ENCODE data around the gene EGFL6. TPM values are rescaled to one million over a fixed set of nuclear protein-coding genes. Genes with fewer than 3 reads are reported as not detected.

Gene EGFL6
- polyA plus RNA-seq, 2 of the 4 experiments (the other 2 are of a cell fraction): not detected

DNA sequence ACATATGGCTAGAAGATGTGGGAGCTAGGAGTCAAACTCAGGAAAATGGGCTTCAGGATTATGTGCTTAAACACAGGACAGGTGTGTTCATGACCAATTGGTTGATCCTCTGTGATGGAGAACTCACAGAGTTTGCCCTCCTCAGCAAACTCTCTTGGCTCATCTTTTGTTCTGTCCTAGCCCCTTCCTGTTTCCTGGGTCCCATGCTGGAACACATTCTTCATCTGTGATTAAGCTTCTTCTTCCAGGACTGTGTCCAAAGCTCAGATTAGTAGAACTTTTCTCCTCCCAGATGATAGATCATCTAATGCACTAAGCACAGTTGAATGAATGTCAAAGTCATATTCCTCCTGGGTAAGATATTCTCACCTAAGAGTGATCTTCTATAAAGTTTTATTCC is 44.8 kb downstream of the EGFL6 start:
- no peaks in the 10 kb centered on the region for H3K9me3 ChIP-seq
- no peak for ATAC-seq
- peak; percentile 13 for FAIRE-seq

DNA sequence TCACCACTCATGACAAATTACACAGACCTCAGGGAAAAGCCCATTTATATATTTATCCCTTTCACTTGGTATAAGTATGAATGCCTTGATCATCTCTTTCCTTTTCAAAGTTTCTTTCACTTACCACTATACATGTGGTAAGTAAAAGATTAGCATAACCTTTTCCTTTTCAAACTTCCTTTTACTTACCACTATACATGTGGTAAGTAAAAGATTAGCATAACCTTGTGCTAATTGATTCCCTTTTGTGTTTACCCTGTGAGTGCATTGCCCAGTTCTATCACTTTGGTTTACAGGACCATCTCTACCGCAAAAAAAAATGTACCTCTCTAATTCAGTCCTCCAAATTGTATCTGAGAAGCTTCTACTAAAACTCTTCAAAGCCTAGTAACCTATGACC is 50.8 kb downstream of the EGFL6 start:
- no peaks in the 10 kb centered on the region for H3K9me3 ChIP-seq
- DNase-seq (ENCODE audit: low read depth in 1 of 2, low spot score in 1 of 2): no peak
- FAIRE-seq: peak; percentile 96
- ChIA-PET CTCF (no interaction called here), POLR2A (no interaction called here)
- H3K27ac ChIP-seq: no peak overlapping the region
- no peak for ATAC-seq
- H3K4me2 ChIP-seq: no peak overlapping the region
- TF ChIP-seq, protein P1, sequence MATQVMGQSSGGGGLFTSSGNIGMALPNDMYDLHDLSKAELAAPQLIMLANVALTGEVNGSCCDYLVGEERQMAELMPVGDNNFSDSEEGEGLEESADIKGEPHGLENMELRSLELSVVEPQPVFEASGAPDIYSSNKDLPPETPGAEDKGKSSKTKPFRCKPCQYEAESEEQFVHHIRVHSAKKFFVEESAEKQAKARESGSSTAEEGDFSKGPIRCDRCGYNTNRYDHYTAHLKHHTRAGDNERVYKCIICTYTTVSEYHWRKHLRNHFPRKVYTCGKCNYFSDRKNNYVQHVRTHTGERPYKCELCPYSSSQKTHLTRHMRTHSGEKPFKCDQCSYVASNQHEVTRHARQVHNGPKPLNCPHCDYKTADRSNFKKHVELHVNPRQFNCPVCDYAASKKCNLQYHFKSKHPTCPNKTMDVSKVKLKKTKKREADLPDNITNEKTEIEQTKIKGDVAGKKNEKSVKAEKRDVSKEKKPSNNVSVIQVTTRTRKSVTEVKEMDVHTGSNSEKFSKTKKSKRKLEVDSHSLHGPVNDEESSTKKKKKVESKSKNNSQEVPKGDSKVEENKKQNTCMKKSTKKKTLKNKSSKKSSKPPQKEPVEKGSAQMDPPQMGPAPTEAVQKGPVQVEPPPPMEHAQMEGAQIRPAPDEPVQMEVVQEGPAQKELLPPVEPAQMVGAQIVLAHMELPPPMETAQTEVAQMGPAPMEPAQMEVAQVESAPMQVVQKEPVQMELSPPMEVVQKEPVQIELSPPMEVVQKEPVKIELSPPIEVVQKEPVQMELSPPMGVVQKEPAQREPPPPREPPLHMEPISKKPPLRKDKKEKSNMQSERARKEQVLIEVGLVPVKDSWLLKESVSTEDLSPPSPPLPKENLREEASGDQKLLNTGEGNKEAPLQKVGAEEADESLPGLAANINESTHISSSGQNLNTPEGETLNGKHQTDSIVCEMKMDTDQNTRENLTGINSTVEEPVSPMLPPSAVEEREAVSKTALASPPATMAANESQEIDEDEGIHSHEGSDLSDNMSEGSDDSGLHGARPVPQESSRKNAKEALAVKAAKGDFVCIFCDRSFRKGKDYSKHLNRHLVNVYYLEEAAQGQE (IDR thresholded peaks at IDR 0.05): no peak
- TF ChIP-seq EP300 (IDR thresholded peaks at IDR 0.05) (no peak), MAFK (IDR thresholded peaks at IDR 0.05; ENCODE audit: partially characterized antibody) (no peak), KDM1A (IDR thresholded peaks at IDR 0.05; ENCODE audit: low read depth) (no peak), FOSB (CRISPR knock-in tag; IDR thresholded peaks at IDR 0.05) (no peak), JUNB (IDR thresholded peaks at IDR 0.05) (no peak), CHD4 (IDR thresholded peaks at IDR 0.05; ENCODE audit: borderline replicate concordance) (no peak), EHF (CRISPR knock-in tag; IDR thresholded peaks at IDR 0.05) (no peak), GATA3 (IDR thresholded peaks at IDR 0.05; ENCODE audit: borderline replicate concordance) (no peak), FOXS1 (CRISPR knock-in tag; IDR thresholded peaks at IDR 0.05) (no peak), HDAC2 (IDR thresholded peaks at IDR 0.05) (no peak)
- TF ChIP-seq, protein P2, sequence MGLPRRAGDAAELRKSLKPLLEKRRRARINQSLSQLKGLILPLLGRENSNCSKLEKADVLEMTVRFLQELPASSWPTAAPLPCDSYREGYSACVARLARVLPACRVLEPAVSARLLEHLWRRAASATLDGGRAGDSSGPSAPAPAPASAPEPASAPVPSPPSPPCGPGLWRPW (IDR thresholded peaks at IDR 0.05): no peak
- TF ChIP-seq, protein P3, sequence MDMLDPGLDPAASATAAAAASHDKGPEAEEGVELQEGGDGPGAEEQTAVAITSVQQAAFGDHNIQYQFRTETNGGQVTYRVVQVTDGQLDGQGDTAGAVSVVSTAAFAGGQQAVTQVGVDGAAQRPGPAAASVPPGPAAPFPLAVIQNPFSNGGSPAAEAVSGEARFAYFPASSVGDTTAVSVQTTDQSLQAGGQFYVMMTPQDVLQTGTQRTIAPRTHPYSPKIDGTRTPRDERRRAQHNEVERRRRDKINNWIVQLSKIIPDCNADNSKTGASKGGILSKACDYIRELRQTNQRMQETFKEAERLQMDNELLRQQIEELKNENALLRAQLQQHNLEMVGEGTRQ (IDR thresholded peaks at IDR 0.05): no peak
- H3K4me1 ChIP-seq: no peaks in the 10 kb centered on the region
- H3K4me3 ChIP-seq: no peak overlapping the region
- WGBS (ENCODE audit: missing lambda C conversion rate): 95% methylated on average over 1 of the region's 1 CpG

More for the DNA sequence above, 44.8 kb downstream of the EGFL6 start:
- no peak for DNase-seq (ENCODE audit: low read depth in 1 of 2, low spot score in 1 of 2)
- TF ChIP-seq KDM1A (IDR thresholded peaks at IDR 0.05; ENCODE audit: low read depth) (no peak), FOSL2 (IDR thresholded peaks at IDR 0.05) (no peak), FOSL2 (CRISPR knock-in tag; IDR thresholded peaks at IDR 0.05) (no peak), RCOR1 (IDR thresholded peaks at IDR 0.05; ENCODE audit: low read depth, low read length) (no peak), MYC (IDR thresholded peaks at IDR 0.05; ENCODE audit: borderline replicate concordance, low read length) (no peak), HOXB5 (CRISPR knock-in tag; IDR thresholded peaks at IDR 0.05) (no peak), NFE2L2 (conservative IDR thresholded peaks at IDR 0.05; ENCODE audit: low read length) (no peak), TFCP2L1 (CRISPR knock-in tag; IDR thresholded peaks at IDR 0.05) (no peak), RFX5 (IDR thresholded peaks at IDR 0.05) (no peak), SREBF2 (IDR thresholded peaks at IDR 0.05) (no peak), GATA3 (IDR thresholded peaks at IDR 0.05; ENCODE audit: borderline replicate concordance) (no peak), ZNF302 (CRISPR knock-in tag; IDR thresholded peaks at IDR 0.05) (no peak)
- TF ChIP-seq, protein P1 (IDR thresholded peaks at IDR 0.05): no peak
- TF ChIP-seq, protein P3 (IDR thresholded peaks at IDR 0.05): no peak
- TF ChIP-seq, protein P2 (IDR thresholded peaks at IDR 0.05): no peak
- Histone ChIP-seq H3K4me2 (no peak overlapping the region), H3K4me1 (no peaks in the 10 kb centered on the region), H3K4me3 (no peak overlapping the region), H3K27ac (no peak overlapping the region)
- CTCF ChIA-PET: interaction anchor here (1.3 kb wide), 1 partner anchor 32 kb away, joined by 4 read pairs; no protein-coding TSS in a partner anchor
- POLR2A ChIA-PET: no interaction called here
